ENCODE data around the gene MYO1A.
"Not testable (repeated sequence)": the region's sequence is repeated elsewhere in the genome, so short reads cannot be mapped to it uniquely, and the experiment has no call there.

The MYO1A gene

DNA sequence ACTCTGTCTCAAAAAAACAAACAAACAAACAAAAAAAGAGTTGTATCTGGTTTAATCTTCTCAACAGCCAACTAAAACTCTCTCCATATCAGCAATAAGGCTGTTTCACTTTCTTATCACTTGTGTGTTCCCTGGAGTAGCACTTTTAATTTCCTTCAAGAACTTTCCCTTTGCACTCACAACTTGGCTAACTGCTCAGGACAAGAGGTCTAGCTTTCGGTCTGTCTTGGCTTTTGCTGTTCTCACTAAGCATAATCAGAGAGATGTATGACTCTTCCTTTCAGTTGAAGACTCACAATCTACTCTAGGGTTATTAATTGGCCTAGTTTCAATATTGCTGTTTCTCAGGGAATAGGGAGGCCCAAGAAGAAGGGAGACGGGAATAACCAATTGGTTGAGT, 16.3 kb upstream of the MYO1A start:
- H3K4me3 ChIP-seq (ENCODE audit: low read length), result no peak overlapping the region
- DNase-seq (ENCODE audit: low read depth), result no peak
- TF ChIP-seq, protein P1, sequence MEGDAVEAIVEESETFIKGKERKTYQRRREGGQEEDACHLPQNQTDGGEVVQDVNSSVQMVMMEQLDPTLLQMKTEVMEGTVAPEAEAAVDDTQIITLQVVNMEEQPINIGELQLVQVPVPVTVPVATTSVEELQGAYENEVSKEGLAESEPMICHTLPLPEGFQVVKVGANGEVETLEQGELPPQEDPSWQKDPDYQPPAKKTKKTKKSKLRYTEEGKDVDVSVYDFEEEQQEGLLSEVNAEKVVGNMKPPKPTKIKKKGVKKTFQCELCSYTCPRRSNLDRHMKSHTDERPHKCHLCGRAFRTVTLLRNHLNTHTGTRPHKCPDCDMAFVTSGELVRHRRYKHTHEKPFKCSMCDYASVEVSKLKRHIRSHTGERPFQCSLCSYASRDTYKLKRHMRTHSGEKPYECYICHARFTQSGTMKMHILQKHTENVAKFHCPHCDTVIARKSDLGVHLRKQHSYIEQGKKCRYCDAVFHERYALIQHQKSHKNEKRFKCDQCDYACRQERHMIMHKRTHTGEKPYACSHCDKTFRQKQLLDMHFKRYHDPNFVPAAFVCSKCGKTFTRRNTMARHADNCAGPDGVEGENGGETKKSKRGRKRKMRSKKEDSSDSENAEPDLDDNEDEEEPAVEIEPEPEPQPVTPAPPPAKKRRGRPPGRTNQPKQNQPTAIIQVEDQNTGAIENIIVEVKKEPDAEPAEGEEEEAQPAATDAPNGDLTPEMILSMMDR (conservative IDR thresholded peaks at IDR 0.05; ENCODE audit: low read depth, low read length), result no peak

DNA sequence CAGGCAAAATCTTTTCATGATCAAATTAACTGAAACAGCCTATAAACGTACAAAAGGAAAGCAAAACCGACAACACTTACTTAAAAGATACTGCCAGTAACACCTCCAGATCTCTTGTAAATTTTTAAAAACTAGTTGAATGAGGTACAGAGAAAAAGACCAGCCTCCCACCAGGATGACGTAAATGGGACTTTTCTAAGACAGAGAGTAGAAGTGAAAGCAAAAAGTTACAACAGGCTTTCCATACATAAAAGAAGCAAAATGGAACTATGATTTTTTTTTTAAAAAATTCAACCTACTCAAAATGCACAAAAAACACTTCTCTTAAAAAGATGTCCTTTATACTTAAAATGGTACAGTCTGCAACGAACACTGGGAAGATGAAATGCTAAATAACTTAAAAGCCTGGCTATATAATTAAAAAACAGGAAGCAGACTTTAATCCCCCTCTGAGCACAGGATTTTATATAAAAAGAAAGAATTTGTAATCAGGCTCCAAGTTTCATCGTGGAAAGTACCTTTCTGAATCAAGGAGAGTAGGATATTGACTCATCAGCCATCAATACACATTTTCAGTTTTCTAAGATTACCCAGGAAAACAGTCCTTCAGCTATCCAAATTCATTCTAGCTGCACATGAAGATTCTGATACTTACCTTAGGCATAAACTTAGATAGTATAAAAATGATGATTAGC, 14.2 kb upstream of the MYO1A start:
- TF ChIP-seq, protein P1 (conservative IDR thresholded peaks at IDR 0.05; ENCODE audit: low read depth, low read length), result no peak
- no peak for DNase-seq (ENCODE audit: low read depth)
- no peak overlapping the region for H3K4me3 ChIP-seq (ENCODE audit: low read length)

DNA sequence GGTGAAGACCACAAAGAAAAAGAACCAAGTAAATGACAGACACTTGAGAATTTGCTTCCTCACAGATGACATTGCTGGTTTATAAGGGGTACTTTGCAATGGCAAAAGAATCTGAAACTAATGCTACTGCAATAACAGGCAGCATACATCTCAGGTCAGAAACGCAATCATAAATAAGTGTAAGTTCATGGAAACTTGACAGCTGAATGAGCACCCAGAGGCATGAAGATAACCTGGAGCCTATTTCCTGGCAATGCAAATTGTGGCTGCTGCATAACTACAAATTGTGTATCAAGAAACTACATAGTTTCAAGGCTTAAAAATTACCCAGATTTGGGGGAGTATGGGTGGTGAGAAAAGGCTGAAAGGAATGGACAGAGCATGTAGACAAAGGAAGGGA, 8.5 kb upstream of the MYO1A start:
- TF ChIP-seq, protein P1 (conservative IDR thresholded peaks at IDR 0.05; ENCODE audit: low read depth, low read length), result no peak
- H3K4me3 ChIP-seq (ENCODE audit: low read length), result no peak overlapping the region
- no peak for DNase-seq (ENCODE audit: low read depth)

DNA sequence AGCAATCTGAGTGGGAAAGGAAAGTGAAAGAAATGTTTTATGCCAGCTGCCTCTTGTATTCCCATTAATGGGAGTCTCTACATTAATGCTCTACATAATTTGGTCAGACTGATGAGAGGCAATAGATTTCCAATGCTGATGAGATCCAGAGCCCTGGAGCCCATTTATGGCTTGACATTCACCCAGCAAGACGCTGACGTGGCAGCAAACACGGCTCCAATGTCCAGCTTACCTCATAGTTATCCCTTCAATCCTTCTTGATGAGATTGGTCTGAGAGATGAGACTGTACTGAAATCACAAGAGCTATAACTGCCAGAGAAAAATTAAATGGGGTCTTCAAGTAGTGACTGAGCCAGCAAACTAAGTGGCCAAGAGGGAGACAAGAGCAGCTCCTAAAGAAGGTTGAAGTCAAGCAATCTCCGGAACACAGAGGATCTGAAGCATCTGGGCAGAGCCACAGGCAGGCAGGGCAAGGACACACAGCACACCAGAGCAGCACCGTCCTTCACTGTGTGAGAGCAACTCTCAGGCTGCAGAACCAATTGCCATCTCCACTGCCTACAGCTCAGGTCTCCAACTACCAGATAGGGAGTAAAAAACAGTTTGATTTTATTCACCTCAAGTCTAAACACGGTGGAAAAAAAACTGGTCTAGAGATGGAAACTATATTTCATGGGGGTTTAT, 7.3 kb upstream of the MYO1A start:
- TF ChIP-seq, protein P1 (conservative IDR thresholded peaks at IDR 0.05; ENCODE audit: low read depth, low read length), result no peak
- DNase-seq (ENCODE audit: low read depth), result no peak
- H3K4me3 ChIP-seq (ENCODE audit: low read length), result no peak overlapping the region

DNA sequence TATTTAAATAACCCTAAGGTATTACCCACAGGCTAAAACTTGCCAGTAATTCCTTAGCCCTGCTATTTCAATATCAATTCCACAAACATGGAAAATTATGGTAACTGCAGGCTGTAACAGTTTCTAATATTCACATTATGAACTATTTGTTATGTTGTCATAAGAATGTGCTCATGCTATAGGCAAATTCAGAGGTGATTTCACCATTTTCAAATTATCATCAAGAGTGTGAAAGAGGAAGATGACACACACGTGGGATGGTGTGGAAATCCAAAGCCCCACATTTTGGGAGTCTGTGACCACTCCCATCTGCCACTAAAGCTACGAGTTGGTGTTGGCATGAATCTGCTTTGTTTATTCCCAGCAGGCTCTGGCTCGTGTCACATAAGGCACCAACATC, 5.9 kb upstream of the MYO1A start:
- no peak overlapping the region for H3K4me3 ChIP-seq (ENCODE audit: low read length)
- no peak for DNase-seq (ENCODE audit: low read depth)
- TF ChIP-seq, protein P1 (conservative IDR thresholded peaks at IDR 0.05; ENCODE audit: low read depth, low read length), result no peak

DNA sequence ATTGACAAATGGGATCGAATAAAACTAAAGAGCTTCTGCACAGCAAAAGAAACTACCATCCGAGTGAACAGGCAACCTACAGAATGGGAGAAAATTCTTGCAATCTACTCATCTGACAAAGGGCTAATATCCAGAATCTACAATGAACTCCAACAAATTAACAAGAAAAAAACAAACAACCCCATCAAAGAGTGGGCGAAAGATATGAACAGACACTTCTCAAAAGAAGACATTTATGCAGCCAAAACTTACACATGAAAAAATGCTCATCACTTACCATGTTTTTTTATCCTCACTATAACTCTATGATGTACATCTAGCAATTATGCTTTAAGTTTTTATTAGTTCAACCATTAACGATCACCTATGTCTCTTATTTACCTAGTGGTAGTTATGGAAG, 4.0 kb upstream of the MYO1A start:
- DNase-seq (ENCODE audit: low read depth); H3K4me3 ChIP-seq (ENCODE audit: low read length): not testable (repeated sequence)

DNA sequence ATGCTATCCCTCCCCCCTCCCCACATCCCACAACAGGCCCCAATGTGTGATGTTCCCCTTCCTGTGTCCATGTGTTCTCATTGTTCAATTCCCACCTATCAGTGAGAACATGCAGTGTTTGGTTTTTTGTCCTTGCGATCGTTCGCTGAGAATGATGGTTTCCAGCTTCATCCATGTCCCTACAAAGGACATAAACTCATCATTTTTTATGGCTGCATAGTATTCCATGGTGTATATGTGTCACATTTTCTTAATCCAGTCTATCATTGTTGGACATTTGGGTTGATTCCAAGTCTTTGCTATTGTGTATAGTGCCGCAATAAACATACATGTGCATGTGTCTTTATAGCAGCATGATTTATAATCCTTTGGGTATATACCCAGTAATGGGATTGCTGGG, 3.2 kb upstream of the MYO1A start:
- DNase-seq (ENCODE audit: low read depth); H3K4me3 ChIP-seq (ENCODE audit: low read length): not testable (repeated sequence)

DNA sequence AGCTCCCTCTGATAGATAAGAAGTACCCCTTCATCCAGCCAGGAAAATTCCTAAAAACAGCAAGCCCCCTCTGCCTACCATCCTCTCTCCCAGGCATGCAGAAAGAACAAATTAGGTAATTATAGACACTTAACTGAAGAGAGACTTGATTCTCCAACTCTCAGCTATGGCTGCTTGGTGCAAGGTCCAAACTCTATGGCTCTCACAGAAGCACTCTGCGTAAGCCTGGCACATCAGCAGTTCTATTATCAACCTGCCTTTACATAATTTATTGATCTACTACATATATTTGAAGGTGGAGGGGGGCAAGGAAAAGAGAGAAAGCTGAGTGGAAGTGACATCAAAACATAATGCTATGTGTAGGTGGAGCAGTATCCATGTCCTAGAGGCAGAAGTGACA, 1.1 kb upstream of the MYO1A start:
- H3K4me3 ChIP-seq (ENCODE audit: low read length), result no peak overlapping the region
- DNase-seq (ENCODE audit: low read depth), result no peak
- TF ChIP-seq, protein P1 (conservative IDR thresholded peaks at IDR 0.05; ENCODE audit: low read depth, low read length), result no peak
